Measurements from ENCODE around the gene KCNJ18. TPM values are rescaled to one million over a fixed set of nuclear protein-coding genes. Genes with fewer than 3 reads are reported as not detected.
"Not testable (repeated sequence)": the region's sequence is repeated elsewhere in the genome, so short reads cannot be mapped to it uniquely, and the experiment has no call there.

Gene KCNJ18
- polyA plus RNA-seq, 2 of the 4 experiments (the other 2 are of a cell fraction) = not detected

DNA sequence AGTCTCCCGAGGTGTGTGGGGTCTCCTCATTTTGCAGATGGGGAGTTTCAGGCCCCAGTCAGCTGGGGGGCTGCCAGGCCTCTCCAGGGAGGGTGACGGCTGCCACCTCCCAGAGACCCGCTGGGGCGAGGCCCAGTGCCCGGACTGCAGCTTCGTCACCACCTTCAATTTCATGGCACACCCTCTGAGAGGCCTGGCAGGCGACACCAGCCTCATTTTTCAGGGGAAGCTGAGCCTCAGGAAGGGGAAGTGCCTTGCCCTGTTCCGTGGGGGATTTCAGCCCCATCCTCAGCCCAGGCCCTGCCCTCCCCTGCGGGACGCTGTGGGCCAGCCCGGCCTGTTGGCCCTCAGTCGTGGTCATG, 362 bp downstream of the KCNJ18 start:
- H3K4me1 ChIP-seq; H3K4me3 ChIP-seq; FAIRE-seq; DNase-seq (ENCODE audit: low read depth in 1 of 2, low spot score in 1 of 2); H3K4me2 ChIP-seq; POLR2A ChIA-PET; ATAC-seq; H3K27ac ChIP-seq; H3K9me3 ChIP-seq; CTCF ChIA-PET: not testable (repeated sequence)
- WGBS (ENCODE audit: missing lambda C conversion rate) = 42% methylated on average over 9 of the region's 12 CpGs

- WGBS (ENCODE audit: missing lambda C conversion rate) = 4% methylated on average over 6 of the region's 6 CpGs
- H3K4me3 ChIP-seq; H3K27ac ChIP-seq; POLR2A ChIA-PET; DNase-seq (ENCODE audit: low read depth in 1 of 2, low spot score in 1 of 2); ATAC-seq; FAIRE-seq; H3K4me2 ChIP-seq; H3K9me3 ChIP-seq; CTCF ChIA-PET; H3K4me1 ChIP-seq: not testable (repeated sequence)
Observed at GRCh38 chr17:21693391-21693796, 1.1 kb downstream of the KCNJ18 start.

- CTCF ChIA-PET; ATAC-seq; H3K4me1 ChIP-seq; H3K27ac ChIP-seq; FAIRE-seq; H3K4me3 ChIP-seq; H3K4me2 ChIP-seq; POLR2A ChIA-PET; H3K9me3 ChIP-seq; DNase-seq (ENCODE audit: low read depth in 1 of 2, low spot score in 1 of 2): not testable (repeated sequence)
- WGBS (ENCODE audit: missing lambda C conversion rate) = 0% methylated on average over 3 of the region's 4 CpGs
Observed at GRCh38 chr17:21693937-21694336, 1.6 kb downstream of the KCNJ18 start.

DNA sequence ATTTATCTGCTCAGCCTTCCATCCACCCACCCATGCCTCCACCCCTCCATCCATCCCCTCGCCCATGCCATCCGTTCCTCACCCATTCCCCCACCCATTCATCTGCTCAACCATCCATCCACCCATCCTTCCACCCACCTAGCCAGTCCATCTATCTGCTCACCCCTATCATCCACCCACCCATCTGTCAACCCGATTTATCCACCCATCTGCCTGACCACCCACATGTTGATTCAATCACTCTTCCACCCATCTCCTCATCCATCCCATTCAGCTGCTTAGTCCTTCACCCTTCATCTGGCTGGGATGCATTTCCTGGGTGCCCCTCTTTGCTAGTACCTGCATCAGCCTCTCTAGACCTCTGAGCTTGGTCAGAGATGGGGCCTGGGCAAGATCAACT, 3.9 kb downstream of the KCNJ18 start:
- H3K4me2 ChIP-seq; FAIRE-seq; CTCF ChIA-PET; H3K9me3 ChIP-seq; DNase-seq (ENCODE audit: low read depth in 1 of 2, low spot score in 1 of 2); POLR2A ChIA-PET; ATAC-seq; H3K4me3 ChIP-seq; H3K27ac ChIP-seq; H3K4me1 ChIP-seq: not testable (repeated sequence)
- 18% methylated on average over 3 of the region's 3 CpGs for WGBS (ENCODE audit: missing lambda C conversion rate)

- POLR2A ChIA-PET; ATAC-seq; DNase-seq (ENCODE audit: low read depth in 1 of 2, low spot score in 1 of 2); FAIRE-seq; H3K4me3 ChIP-seq; H3K4me1 ChIP-seq; H3K27ac ChIP-seq; H3K9me3 ChIP-seq; CTCF ChIA-PET; H3K4me2 ChIP-seq: not testable (repeated sequence)
- WGBS (ENCODE audit: missing lambda C conversion rate) = 31% methylated on average over 7 of the region's 7 CpGs
Observed at GRCh38 chr17:21696842-21697507, 4.7 kb downstream of the KCNJ18 start.

DNA sequence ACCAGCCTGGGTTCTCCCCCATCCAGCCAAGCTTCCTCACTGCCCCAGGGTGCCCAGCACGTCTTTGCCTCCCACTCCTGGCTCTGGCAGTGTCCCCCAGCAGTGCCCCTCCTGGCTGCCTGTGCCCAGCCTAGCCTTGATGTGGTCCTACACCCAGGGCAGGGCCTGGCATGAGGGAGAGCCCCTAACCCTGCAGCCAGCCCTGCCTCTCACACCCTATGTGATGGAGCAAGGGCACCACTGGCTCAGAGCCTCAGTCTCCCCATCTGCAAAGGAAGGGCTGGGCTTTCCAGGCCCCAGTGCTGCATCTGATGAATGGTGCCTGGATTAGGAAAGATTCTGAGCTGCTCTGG, 5.2 kb downstream of the KCNJ18 start:
- H3K4me1 ChIP-seq; H3K4me3 ChIP-seq; H3K27ac ChIP-seq; POLR2A ChIA-PET; CTCF ChIA-PET; H3K4me2 ChIP-seq; DNase-seq (ENCODE audit: low read depth in 1 of 2, low spot score in 1 of 2); FAIRE-seq; ATAC-seq; H3K9me3 ChIP-seq: not testable (repeated sequence)
- 0% methylated on average over 1 of the region's 1 CpG for WGBS (ENCODE audit: missing lambda C conversion rate)

- H3K4me3 ChIP-seq; H3K4me1 ChIP-seq; H3K27ac ChIP-seq; H3K4me2 ChIP-seq; POLR2A ChIA-PET; ATAC-seq; H3K9me3 ChIP-seq; CTCF ChIA-PET; DNase-seq (ENCODE audit: low read depth in 1 of 2, low spot score in 1 of 2); FAIRE-seq: not testable (repeated sequence)
- WGBS (ENCODE audit: missing lambda C conversion rate) = 55% methylated on average over 19 of the region's 20 CpGs
Observed at GRCh38 chr17:21698437-21699075, 6.2 kb downstream of the KCNJ18 start.

GRCh38 chr17:21699124-21699523, 6.8 kb downstream of the KCNJ18 start:
- WGBS (ENCODE audit: missing lambda C conversion rate) = 47% methylated on average over 4 of the region's 4 CpGs
- H3K4me3 ChIP-seq; POLR2A ChIA-PET; H3K4me1 ChIP-seq; DNase-seq (ENCODE audit: low read depth in 1 of 2, low spot score in 1 of 2); H3K9me3 ChIP-seq; H3K4me2 ChIP-seq; ATAC-seq; H3K27ac ChIP-seq; CTCF ChIA-PET; FAIRE-seq: not testable (repeated sequence)

- CTCF ChIA-PET; H3K9me3 ChIP-seq; H3K4me1 ChIP-seq; FAIRE-seq; H3K4me2 ChIP-seq; H3K4me3 ChIP-seq; ATAC-seq; H3K27ac ChIP-seq; POLR2A ChIA-PET; DNase-seq (ENCODE audit: low read depth in 1 of 2, low spot score in 1 of 2): not testable (repeated sequence)
- 60% methylated on average over 15 of the region's 16 CpGs for WGBS (ENCODE audit: missing lambda C conversion rate)
Observed at GRCh38 chr17:21699573-21700236, 7.4 kb downstream of the KCNJ18 start.

DNA sequence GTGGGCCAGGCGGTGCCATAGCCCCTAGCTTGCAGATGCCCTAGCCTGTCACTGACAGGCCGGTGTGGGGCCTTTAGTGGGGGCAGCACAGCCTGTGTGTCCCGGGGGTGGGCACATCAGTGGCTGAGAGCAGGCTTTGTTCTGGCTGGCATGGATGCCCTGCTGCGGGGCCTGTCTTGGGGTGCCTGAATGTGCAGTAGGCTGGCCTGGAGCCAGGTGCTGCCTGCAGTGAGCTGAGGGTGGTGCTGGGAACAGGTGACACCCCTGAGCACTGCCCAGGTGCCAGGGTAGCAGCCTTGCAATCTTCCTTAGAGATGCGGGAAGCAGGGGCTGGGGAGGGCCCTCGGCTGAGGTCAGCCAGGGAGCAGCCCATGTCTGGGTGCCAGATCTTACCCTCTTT, 8.8 kb downstream of the KCNJ18 start:
- DNase-seq (ENCODE audit: low read depth in 1 of 2, low spot score in 1 of 2); POLR2A ChIA-PET; H3K4me3 ChIP-seq; FAIRE-seq; H3K4me1 ChIP-seq; H3K27ac ChIP-seq; H3K9me3 ChIP-seq; H3K4me2 ChIP-seq; ATAC-seq; CTCF ChIA-PET: not testable (repeated sequence)
- WGBS (ENCODE audit: missing lambda C conversion rate) = 67% methylated on average over 2 of the region's 6 CpGs

- H3K9me3 ChIP-seq; POLR2A ChIA-PET; H3K4me2 ChIP-seq; CTCF ChIA-PET; DNase-seq (ENCODE audit: low read depth in 1 of 2, low spot score in 1 of 2); H3K4me3 ChIP-seq; ATAC-seq; H3K27ac ChIP-seq; H3K4me1 ChIP-seq; FAIRE-seq: not testable (repeated sequence)
- 35% methylated on average over 6 of the region's 8 CpGs for WGBS (ENCODE audit: missing lambda C conversion rate)
Observed at GRCh38 chr17:21702029-21702428, 9.7 kb downstream of the KCNJ18 start.

DNA sequence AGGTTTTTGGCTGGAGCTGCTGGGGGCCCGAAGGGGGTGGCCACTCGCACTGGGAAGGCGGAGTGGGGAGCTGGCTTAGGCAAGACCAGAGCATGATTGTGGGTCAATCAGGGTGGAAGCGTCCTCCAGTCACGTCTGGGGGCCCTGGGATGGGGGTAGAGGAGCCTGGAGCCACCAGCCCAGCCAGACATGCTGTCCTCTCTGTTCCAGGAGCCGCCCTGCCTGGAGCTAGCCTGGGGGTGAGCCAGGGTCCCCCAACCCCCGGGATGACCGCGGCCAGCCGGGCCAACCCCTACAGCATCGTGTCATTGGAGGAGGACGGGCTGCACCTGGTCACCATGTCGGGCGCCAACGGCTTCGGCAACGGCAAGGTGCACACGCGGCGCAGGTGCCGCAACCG, 10.2 kb downstream of the KCNJ18 start:
- H3K27ac ChIP-seq; H3K9me3 ChIP-seq; DNase-seq (ENCODE audit: low read depth in 1 of 2, low spot score in 1 of 2); FAIRE-seq; POLR2A ChIA-PET; H3K4me2 ChIP-seq; H3K4me3 ChIP-seq; ATAC-seq; CTCF ChIA-PET; H3K4me1 ChIP-seq: not testable (repeated sequence)
- WGBS (ENCODE audit: missing lambda C conversion rate) = 55% methylated on average over 18 of the region's 22 CpGs
